ENCODE results near the gene EHF.

The EHF gene

DNA sequence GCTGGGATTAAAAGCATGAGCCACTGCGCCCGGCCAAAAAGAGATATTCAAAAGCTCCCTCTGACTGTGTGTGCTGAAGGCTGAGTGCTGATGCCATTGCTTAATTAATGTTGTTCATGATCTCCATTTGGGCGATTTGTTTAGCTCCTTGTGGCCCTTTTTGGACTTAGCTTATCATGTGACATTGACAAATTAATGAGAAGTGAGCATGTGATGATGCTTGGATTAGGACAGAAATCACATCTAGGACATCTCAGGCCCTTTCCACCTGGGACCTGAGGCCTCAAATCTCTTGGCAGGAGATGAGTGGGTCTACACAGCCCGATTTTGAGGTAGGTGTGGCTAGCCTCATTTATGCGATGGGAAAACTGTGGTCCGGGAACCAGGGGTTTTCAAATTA lies 10.4 kb downstream of the EHF start:
- TF ChIP-seq, protein P1, sequence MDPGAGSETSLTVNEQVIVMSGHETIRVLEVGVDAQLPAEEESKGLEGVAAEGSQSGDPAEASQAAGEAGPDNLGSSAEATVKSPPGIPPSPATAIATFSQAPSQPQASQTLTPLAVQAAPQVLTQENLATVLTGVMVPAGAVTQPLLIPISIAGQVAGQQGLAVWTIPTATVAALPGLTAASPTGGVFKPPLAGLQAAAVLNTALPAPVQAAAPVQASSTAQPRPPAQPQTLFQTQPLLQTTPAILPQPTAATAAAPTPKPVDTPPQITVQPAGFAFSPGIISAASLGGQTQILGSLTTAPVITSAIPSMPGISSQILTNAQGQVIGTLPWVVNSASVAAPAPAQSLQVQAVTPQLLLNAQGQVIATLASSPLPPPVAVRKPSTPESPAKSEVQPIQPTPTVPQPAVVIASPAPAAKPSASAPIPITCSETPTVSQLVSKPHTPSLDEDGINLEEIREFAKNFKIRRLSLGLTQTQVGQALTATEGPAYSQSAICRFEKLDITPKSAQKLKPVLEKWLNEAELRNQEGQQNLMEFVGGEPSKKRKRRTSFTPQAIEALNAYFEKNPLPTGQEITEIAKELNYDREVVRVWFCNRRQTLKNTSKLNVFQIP (CRISPR knock-in tag; IDR thresholded peaks at IDR 0.05; ENCODE audit: borderline replicate concordance, low read depth): no peak
- TF ChIP-seq RARB (CRISPR knock-in tag; IDR thresholded peaks at IDR 0.05) (no peak), ZFP3 (CRISPR knock-in tag; IDR thresholded peaks at IDR 0.05) (no peak), ZNF565 (CRISPR knock-in tag; conservative IDR thresholded peaks at IDR 0.05; ENCODE audit: low read depth) (no peak), CSDC2 (CRISPR knock-in tag; IDR thresholded peaks at IDR 0.05) (no peak), ZNF70 (CRISPR knock-in tag; IDR thresholded peaks at IDR 0.05) (no peak), ZFP30 (CRISPR knock-in tag; IDR thresholded peaks at IDR 0.05) (no peak), ZC3H10 (CRISPR knock-in tag; IDR thresholded peaks at IDR 0.05) (no peak), TCF4 (CRISPR knock-in tag; IDR thresholded peaks at IDR 0.05; ENCODE audit: borderline replicate concordance) (no peak), ESRRG (CRISPR knock-in tag; IDR thresholded peaks at IDR 0.05) (no peak), ARNTL (CRISPR knock-in tag; IDR thresholded peaks at IDR 0.05; ENCODE audit: borderline replicate concordance, low read depth) (no peak), GLIS3 (CRISPR knock-in tag; IDR thresholded peaks at IDR 0.05) (no peak), PPARA (CRISPR knock-in tag; IDR thresholded peaks at IDR 0.05; ENCODE audit: borderline replicate concordance) (no peak)
- TF ChIP-seq, protein P2, sequence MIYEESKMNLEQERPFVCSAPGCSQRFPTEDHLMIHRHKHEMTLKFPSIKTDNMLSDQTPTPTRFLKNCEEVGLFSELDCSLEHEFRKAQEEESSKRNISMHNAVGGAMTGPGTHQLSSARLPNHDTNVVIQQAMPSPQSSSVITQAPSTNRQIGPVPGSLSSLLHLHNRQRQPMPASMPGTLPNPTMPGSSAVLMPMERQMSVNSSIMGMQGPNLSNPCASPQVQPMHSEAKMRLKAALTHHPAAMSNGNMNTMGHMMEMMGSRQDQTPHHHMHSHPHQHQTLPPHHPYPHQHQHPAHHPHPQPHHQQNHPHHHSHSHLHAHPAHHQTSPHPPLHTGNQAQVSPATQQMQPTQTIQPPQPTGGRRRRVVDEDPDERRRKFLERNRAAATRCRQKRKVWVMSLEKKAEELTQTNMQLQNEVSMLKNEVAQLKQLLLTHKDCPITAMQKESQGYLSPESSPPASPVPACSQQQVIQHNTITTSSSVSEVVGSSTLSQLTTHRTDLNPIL (CRISPR knock-in tag; IDR thresholded peaks at IDR 0.05; ENCODE audit: low read depth): no peak
- TF ChIP-seq, protein P3, sequence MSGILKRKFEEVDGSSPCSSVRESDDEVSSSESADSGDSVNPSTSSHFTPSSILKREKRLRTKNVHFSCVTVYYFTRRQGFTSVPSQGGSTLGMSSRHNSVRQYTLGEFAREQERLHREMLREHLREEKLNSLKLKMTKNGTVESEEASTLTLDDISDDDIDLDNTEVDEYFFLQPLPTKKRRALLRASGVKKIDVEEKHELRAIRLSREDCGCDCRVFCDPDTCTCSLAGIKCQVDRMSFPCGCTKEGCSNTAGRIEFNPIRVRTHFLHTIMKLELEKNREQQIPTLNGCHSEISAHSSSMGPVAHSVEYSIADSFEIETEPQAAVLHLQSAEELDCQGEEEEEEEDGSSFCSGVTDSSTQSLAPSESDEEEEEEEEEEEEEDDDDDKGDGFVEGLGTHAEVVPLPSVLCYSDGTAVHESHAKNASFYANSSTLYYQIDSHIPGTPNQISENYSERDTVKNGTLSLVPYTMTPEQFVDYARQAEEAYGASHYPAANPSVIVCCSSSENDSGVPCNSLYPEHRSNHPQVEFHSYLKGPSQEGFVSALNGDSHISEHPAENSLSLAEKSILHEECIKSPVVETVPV (CRISPR knock-in tag; IDR thresholded peaks at IDR 0.05): no peak
- TF ChIP-seq, protein P4, sequence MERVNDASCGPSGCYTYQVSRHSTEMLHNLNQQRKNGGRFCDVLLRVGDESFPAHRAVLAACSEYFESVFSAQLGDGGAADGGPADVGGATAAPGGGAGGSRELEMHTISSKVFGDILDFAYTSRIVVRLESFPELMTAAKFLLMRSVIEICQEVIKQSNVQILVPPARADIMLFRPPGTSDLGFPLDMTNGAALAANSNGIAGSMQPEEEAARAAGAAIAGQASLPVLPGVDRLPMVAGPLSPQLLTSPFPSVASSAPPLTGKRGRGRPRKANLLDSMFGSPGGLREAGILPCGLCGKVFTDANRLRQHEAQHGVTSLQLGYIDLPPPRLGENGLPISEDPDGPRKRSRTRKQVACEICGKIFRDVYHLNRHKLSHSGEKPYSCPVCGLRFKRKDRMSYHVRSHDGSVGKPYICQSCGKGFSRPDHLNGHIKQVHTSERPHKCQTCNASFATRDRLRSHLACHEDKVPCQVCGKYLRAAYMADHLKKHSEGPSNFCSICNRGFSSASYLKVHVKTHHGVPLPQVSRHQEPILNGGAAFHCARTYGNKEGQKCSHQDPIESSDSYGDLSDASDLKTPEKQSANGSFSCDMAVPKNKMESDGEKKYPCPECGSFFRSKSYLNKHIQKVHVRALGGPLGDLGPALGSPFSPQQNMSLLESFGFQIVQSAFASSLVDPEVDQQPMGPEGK (CRISPR knock-in tag; IDR thresholded peaks at IDR 0.05; ENCODE audit: borderline replicate concordance): no peak
- no peak for ATAC-seq

DNA sequence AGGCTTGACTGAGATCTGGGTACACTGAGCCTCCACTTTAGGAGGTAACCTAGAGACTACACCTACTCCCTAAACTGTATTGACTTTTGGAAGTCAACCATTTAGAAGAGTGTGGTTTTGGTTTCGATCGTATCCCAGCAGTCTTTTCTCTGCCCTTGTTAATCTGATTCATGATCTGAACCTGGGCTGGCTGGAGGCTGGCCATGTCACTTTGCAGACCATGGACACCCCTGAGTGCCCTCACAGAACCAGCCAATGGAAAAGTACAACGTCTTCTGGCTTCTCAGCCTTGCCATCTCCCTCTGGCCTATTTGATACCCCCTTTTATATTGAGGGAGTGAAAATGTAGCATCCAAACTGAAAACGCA lies 10.8 kb downstream of the EHF start:
- no peak for ATAC-seq
- TF ChIP-seq, protein P4 (CRISPR knock-in tag; IDR thresholded peaks at IDR 0.05; ENCODE audit: borderline replicate concordance): no peak
- no peak for TF ChIP-seq TOX (CRISPR knock-in tag; IDR thresholded peaks at IDR 0.05; ENCODE audit: borderline replicate concordance)
- no peak for TF ChIP-seq GLIS3 (CRISPR knock-in tag; IDR thresholded peaks at IDR 0.05)
- no peak for TF ChIP-seq SNAI2 (CRISPR knock-in tag; IDR thresholded peaks at IDR 0.05)
- TF ChIP-seq, protein P3 (CRISPR knock-in tag; IDR thresholded peaks at IDR 0.05): no peak
- TF ChIP-seq ZNF565 (CRISPR knock-in tag; conservative IDR thresholded peaks at IDR 0.05; ENCODE audit: low read depth): no peak
- no peak for TF ChIP-seq ARNTL (CRISPR knock-in tag; IDR thresholded peaks at IDR 0.05; ENCODE audit: borderline replicate concordance, low read depth)

DNA sequence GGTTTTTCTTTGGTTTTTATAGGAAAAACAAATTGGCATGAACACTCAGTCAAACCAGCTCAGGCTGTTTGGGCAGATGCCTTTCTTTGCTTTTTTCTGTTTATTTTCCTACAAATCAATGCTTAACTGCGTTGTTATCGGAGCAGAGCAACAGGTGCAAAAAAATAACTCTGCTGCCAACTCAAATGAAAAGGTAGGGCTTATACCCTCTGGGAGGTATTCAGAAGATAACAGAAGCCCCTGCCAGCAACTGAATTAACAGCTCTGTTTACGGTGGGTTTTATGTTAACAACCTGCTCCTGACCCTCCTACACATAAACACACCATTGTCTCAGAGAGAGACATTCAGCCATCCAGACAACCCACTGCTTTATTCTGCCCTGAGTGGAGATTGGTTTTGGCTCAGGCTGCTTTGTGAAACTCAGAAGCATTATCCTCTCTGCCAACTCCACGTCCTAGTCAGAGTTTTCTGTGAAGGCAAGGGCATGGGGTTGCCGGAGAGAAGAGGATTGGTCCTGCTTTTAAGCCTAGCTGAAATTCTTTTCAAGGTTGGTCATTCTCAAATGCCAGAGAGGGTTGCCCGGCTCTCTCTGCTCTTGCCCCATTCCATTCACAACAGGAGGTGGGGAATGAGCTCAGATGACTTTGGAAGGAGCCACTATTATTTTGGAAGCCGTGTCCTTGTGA lies 11.4 kb downstream of the EHF start:
- ATAC-seq: no peak
- TF ChIP-seq ZNF70 (CRISPR knock-in tag; IDR thresholded peaks at IDR 0.05): no peak
- no peak for TF ChIP-seq TCF4 (CRISPR knock-in tag; IDR thresholded peaks at IDR 0.05; ENCODE audit: borderline replicate concordance)
- TF ChIP-seq ISL1 (CRISPR knock-in tag; IDR thresholded peaks at IDR 0.05): no peak
- TF ChIP-seq, protein P2 (CRISPR knock-in tag; IDR thresholded peaks at IDR 0.05; ENCODE audit: low read depth): no peak
- no peak for TF ChIP-seq BACH2 (CRISPR knock-in tag; IDR thresholded peaks at IDR 0.05; ENCODE audit: borderline replicate concordance)
- TF ChIP-seq OSR1 (CRISPR knock-in tag; IDR thresholded peaks at IDR 0.05): no peak
- TF ChIP-seq ZFP3 (CRISPR knock-in tag; IDR thresholded peaks at IDR 0.05): no peak
- no peak for TF ChIP-seq ZC3H10 (CRISPR knock-in tag; IDR thresholded peaks at IDR 0.05)
- TF ChIP-seq ZFP30 (CRISPR knock-in tag; IDR thresholded peaks at IDR 0.05): no peak
- no peak for TF ChIP-seq GLIS3 (CRISPR knock-in tag; IDR thresholded peaks at IDR 0.05)
- TF ChIP-seq ARNTL (CRISPR knock-in tag; IDR thresholded peaks at IDR 0.05; ENCODE audit: borderline replicate concordance, low read depth): no peak
- TF ChIP-seq, protein P1 (CRISPR knock-in tag; IDR thresholded peaks at IDR 0.05; ENCODE audit: borderline replicate concordance, low read depth): no peak
- no peak for TF ChIP-seq SNAI2 (CRISPR knock-in tag; IDR thresholded peaks at IDR 0.05)
